ENCODE measurements around the gene WDR90. TPM values are rescaled to one million over a fixed set of nuclear protein-coding genes. Genes with fewer than 3 reads are reported as not detected.
"Not testable (repeated sequence)": the region's sequence is repeated elsewhere in the genome, so short reads cannot be mapped to it uniquely, and the experiment has no call there.

The WDR90 gene
- total RNA-seq, 5 donors from 2014 or later (not counting 1 experiment from before 2014, with no cell fraction given) = 19.7 to 35.7 (median 23.4) TPM

- DNase-seq = peak in 13 of 35 experiments; percentile 26 to 61 (median 37)
- Histone ChIP-seq H3K27me3 (replicated peaks in 1 of 2; ENCODE audit: control insufficient read depth in 2 of 2, extremely low read depth in 1 of 2, insufficient read depth in 2 of 2, low read length in 1 of 2) (peaks cover 8 to 71% of the 10 kb centered on the region in 2 experiments), H3K4me1 (ENCODE audit: control insufficient read depth in 1 of 2, extremely low read depth in 1 of 2, insufficient read depth in 2 of 2, low read length in 2 of 2) (peaks cover 0 to 28% of the 10 kb centered on the region in 2 experiments)
- ATAC-seq (replicated peaks in 1 of 4); H3K4me3 ChIP-seq (ENCODE audit: control insufficient read depth in 1 of 2, extremely low read depth in 1 of 2, low read length in 1 of 2); H3K9me3 Mint-ChIP-seq; H3K36me3 ChIP-seq (ENCODE audit: control insufficient read depth in 2 of 2, extremely low read depth in 1 of 2, insufficient read depth in 1 of 2, low read length in 1 of 2); POLR2A ChIA-PET; H3K9me3 ChIP-seq; H3K36me3 Mint-ChIP-seq; H3K27ac ChIP-seq (ENCODE audit: low read length); H3K27ac Mint-ChIP-seq: not testable (repeated sequence)
- peaks cover 6 to 14% (median 7%) of the 10 kb centered on the region in 3 donors for H3K4me1 Mint-ChIP-seq
- CTCF ChIA-PET = interaction anchor here (0.5 to 1.6 kb wide), 4 partner anchors 8 to 473 kb away, joined by 3 to 5 read pairs (median 4); partner anchors contain the start of genes ANTKMT (in 1 of the 2) and CCDC78 (in 1 of the 2)
- H3K4me3 Mint-ChIP-seq = peak overlapping the region in 1 of 3 donors; percentile 12
- 51% methylated on average over 3 of the region's 13 CpGs for WGBS (ENCODE audit: insufficient coverage)
- H3K27me3 Mint-ChIP-seq = peaks cover 21 to 40% of the 10 kb centered on the region in 2 donors
Measured at GRCh38 chr16:712740-713250, 63.6 kb downstream of the WDR90 start.

GRCh38 chr16:714079-714478 is 64.9 kb downstream of the WDR90 start:
- CTCF ChIA-PET = no interaction called here

GRCh38 chr16:714558-715476 is 65.7 kb downstream of the WDR90 start, which contains the start of gene METRN:
METRN (plus strand) TSS chr16:715118; CDS start chr16:715290, 172 bp downstream.
- Histone ChIP-seq H3K27me3 (replicated peaks in 1 of 2; ENCODE audit: control insufficient read depth in 2 of 2, extremely low read depth in 1 of 2, insufficient read depth in 2 of 2, low read length in 1 of 2) (peaks cover 0 to 56% of the 10 kb centered on the region in 2 experiments), H3K4me1 (ENCODE audit: control insufficient read depth in 1 of 2, extremely low read depth in 1 of 2, insufficient read depth in 2 of 2, low read length in 2 of 2) (peaks cover 2 to 43% of the 10 kb centered on the region in 2 experiments), H3K4me3 (ENCODE audit: control insufficient read depth in 1 of 2, extremely low read depth in 1 of 2, low read length in 1 of 2) (peak within 1 kb of the TSS; percentile 21 to 56), H3K9me3 (no peaks in the 10 kb centered on the region), H3K36me3 (ENCODE audit: control insufficient read depth in 2 of 2, extremely low read depth in 1 of 2, insufficient read depth in 1 of 2, low read length in 1 of 2) (no peaks in the 10 kb centered on the region), H3K27ac (ENCODE audit: low read length) (no peak within 1 kb of the TSS)
- no peaks in the 10 kb centered on the region for H3K9me3 Mint-ChIP-seq
- H3K27ac Mint-ChIP-seq = peak within 1 kb of the TSS in 1 of 2 donors; percentile 39
- CTCF ChIA-PET = no interaction called here
- no peaks in the 10 kb centered on the region for H3K36me3 Mint-ChIP-seq
- POLR2A ChIA-PET = interaction anchor here in 1 of 2 donors (0.6 kb wide), 1 partner anchor 29 kb away, joined by 3 read pairs; no protein-coding TSS in a partner anchor
- ATAC-seq (replicated peaks in 1 of 4) = peak; percentile 90 to 93 (median 91)
- peaks cover 11 to 23% (median 14%) of the 10 kb centered on the region in 3 donors for H3K4me1 Mint-ChIP-seq
- H3K27me3 Mint-ChIP-seq = peaks cover 9 to 20% of the 10 kb centered on the region in 2 donors
- H3K4me3 Mint-ChIP-seq = peak within 1 kb of the TSS; percentile 57 to 68 (median 61)
- DNase-seq = peak; percentile 66 to 93 (median 81)
- 5% methylated on average over 106 of the region's 108 CpGs for WGBS (ENCODE audit: insufficient coverage)

More at GRCh38 chr16:714079-714478, 64.9 kb downstream of the WDR90 start:
- H3K4me1 ChIP-seq (ENCODE audit: control insufficient read depth in 1 of 2, extremely low read depth in 1 of 2, insufficient read depth in 2 of 2, low read length in 2 of 2) = peaks cover 0 to 36% of the 10 kb centered on the region in 2 experiments
- Mint-ChIP-seq H3K4me1 (peaks cover 7 to 16% (median 10%) of the 10 kb centered on the region in 3 donors), H3K4me3 (peak overlapping the region in 2 of 3 donors; percentile 21 to 51), H3K27me3 (peaks cover 14 to 28% of the 10 kb centered on the region in 2 donors), H3K36me3 (no peaks in the 10 kb centered on the region), H3K9me3 (no peaks in the 10 kb centered on the region), H3K27ac (peak overlapping the region in 1 of 2 donors; percentile 39)
- DNase-seq = no peak
- H3K27ac ChIP-seq (ENCODE audit: low read length) = no peak overlapping the region
- POLR2A ChIA-PET = interaction anchor here in 1 of 2 donors (0.6 kb wide), 1 partner anchor 29 kb away, joined by 3 read pairs; no protein-coding TSS in a partner anchor
- peaks cover under 1 to 63% of the 10 kb centered on the region in 2 experiments for H3K27me3 ChIP-seq (replicated peaks in 1 of 2; ENCODE audit: control insufficient read depth in 2 of 2, extremely low read depth in 1 of 2, insufficient read depth in 2 of 2, low read length in 1 of 2)
- WGBS (ENCODE audit: insufficient coverage) = 67% methylated on average over 10 of the region's 11 CpGs
- H3K36me3 ChIP-seq (ENCODE audit: control insufficient read depth in 2 of 2, extremely low read depth in 1 of 2, insufficient read depth in 1 of 2, low read length in 1 of 2) = no peaks in the 10 kb centered on the region
- H3K4me3 ChIP-seq (ENCODE audit: control insufficient read depth in 1 of 2, extremely low read depth in 1 of 2, low read length in 1 of 2) = no peak overlapping the region
- no peak for ATAC-seq (replicated peaks in 1 of 4)
- no peaks in the 10 kb centered on the region for H3K9me3 ChIP-seq

GRCh38 chr16:715477-716199 is 66.5 kb downstream of the WDR90 start:
- POLR2A ChIA-PET = interaction anchor here in 1 of 2 donors (0.5 to 0.8 kb wide), 2 partner anchors 10 to 92 kb away, joined by 3 to 4 read pairs; no protein-coding TSS in a partner anchor
- peaks cover 9 to 14% of the 10 kb centered on the region in 2 donors for H3K27me3 Mint-ChIP-seq
- Histone ChIP-seq H3K4me1 (ENCODE audit: control insufficient read depth in 1 of 2, extremely low read depth in 1 of 2, insufficient read depth in 2 of 2, low read length in 2 of 2) (peaks cover 5 to 51% of the 10 kb centered on the region in 2 experiments), H3K27ac (ENCODE audit: low read length) (no peak overlapping the region), H3K4me3 (ENCODE audit: control insufficient read depth in 1 of 2, extremely low read depth in 1 of 2, low read length in 1 of 2) (peak overlapping the region; percentile 21 to 56), H3K27me3 (replicated peaks in 1 of 2; ENCODE audit: control insufficient read depth in 2 of 2, extremely low read depth in 1 of 2, insufficient read depth in 2 of 2, low read length in 1 of 2) (peaks cover 0 to 48% of the 10 kb centered on the region in 2 experiments), H3K9me3 (no peaks in the 10 kb centered on the region), H3K36me3 (ENCODE audit: control insufficient read depth in 2 of 2, extremely low read depth in 1 of 2, insufficient read depth in 1 of 2, low read length in 1 of 2) (no peaks in the 10 kb centered on the region)
- peaks cover 18 to 30% (median 21%) of the 10 kb centered on the region in 3 donors for H3K4me1 Mint-ChIP-seq
- ATAC-seq (replicated peaks in 1 of 4) (peak; percentile 9 to 26 (median 22)), DNase-seq (peak in 1 of 35 experiments; percentile 37)
- no peaks in the 10 kb centered on the region for H3K36me3 Mint-ChIP-seq
- H3K9me3 Mint-ChIP-seq = no peaks in the 10 kb centered on the region
- WGBS (ENCODE audit: insufficient coverage) = 3% methylated on average over 70 of the region's 74 CpGs
- CTCF ChIA-PET = interaction anchor here (0.7 to 0.8 kb wide), 3 partner anchors 13 to 387 kb away, joined by 3 to 6 read pairs (median 3); no protein-coding TSS in a partner anchor
- H3K27ac Mint-ChIP-seq = no peak overlapping the region
- H3K4me3 Mint-ChIP-seq = peak overlapping the region; percentile 57 to 68 (median 61)

- no peak overlapping the region for H3K27ac Mint-ChIP-seq
Measured at GRCh38 chr16:716200-716568, 67.0 kb downstream of the WDR90 start.

More at GRCh38 chr16:716200-716568, 67.0 kb downstream of the WDR90 start:
- ChIA-PET POLR2A (interaction anchor here in 1 of 2 donors (0.8 kb wide), 1 partner anchor 9 kb away, joined by 3 read pairs; no protein-coding TSS in a partner anchor), CTCF (interaction anchor here (0.7 to 0.8 kb wide), 3 partner anchors 12 to 387 kb away, joined by 3 to 6 read pairs (median 3); no protein-coding TSS in a partner anchor)
- H3K36me3 ChIP-seq (ENCODE audit: control insufficient read depth in 2 of 2, extremely low read depth in 1 of 2, insufficient read depth in 1 of 2, low read length in 1 of 2) = no peaks in the 10 kb centered on the region
- Mint-ChIP-seq H3K4me3 (peak overlapping the region; percentile 50 to 68 (median 57)), H3K36me3 (no peaks in the 10 kb centered on the region), H3K4me1 (peaks cover 19 to 30% (median 21%) of the 10 kb centered on the region in 3 donors), H3K27me3 (peaks cover 8 to 12% of the 10 kb centered on the region in 2 donors), H3K9me3 (no peaks in the 10 kb centered on the region)
- peaks cover 0 to 42% of the 10 kb centered on the region in 2 experiments for H3K27me3 ChIP-seq (replicated peaks in 1 of 2; ENCODE audit: control insufficient read depth in 2 of 2, extremely low read depth in 1 of 2, insufficient read depth in 2 of 2, low read length in 1 of 2)
- H3K27ac ChIP-seq (ENCODE audit: low read length) = no peak overlapping the region
- no peak for ATAC-seq (replicated peaks in 1 of 4)
- no peak overlapping the region for H3K4me3 ChIP-seq (ENCODE audit: control insufficient read depth in 1 of 2, extremely low read depth in 1 of 2, low read length in 1 of 2)
- no peak for DNase-seq
- no peaks in the 10 kb centered on the region for H3K9me3 ChIP-seq
- 69% methylated on average over 5 of the region's 12 CpGs for WGBS (ENCODE audit: insufficient coverage)
- peaks cover 5 to 53% of the 10 kb centered on the region in 2 experiments for H3K4me1 ChIP-seq (ENCODE audit: control insufficient read depth in 1 of 2, extremely low read depth in 1 of 2, insufficient read depth in 2 of 2, low read length in 2 of 2)
